GM10266 (cell line): ENCODE data around the gene STARD6.

ENCODE experiments used
- DNase-seq: peaks from one replicate; pipeline ENCODE4 v3.0.0; 2012; ENCODE audit errors: extremely low spot score
- CTCF ChIP-seq: IDR thresholded peaks from 2 replicates; pipeline ENCODE4 v1.5.1; 2012; ENCODE audit warnings: mild to moderate bottlenecking, low read depth; ENCODE audit not compliant: control insufficient read depth, insufficient read depth; ENCODE audit errors: missing control alignments

STARD6 gene

GRCh38 chr18:54335638-54336173, 22.0 kb downstream of the STARD6 start:
- DNase-seq, result no peak
- no peak for TF ChIP-seq CTCF

- TF ChIP-seq CTCF, result peak; percentile 6
- DNase-seq, result no peak
These were observed 26.7 kb downstream of the STARD6 start for GRCh38 chr18:54330768-54331548.

- DNase-seq, result no peak
- TF ChIP-seq CTCF, result no peak
These were observed 27.9 kb downstream of the STARD6 start for GRCh38 chr18:54329787-54330186.

GRCh38 chr18:54327818-54328217, 29.8 kb downstream of the STARD6 start:
- TF ChIP-seq CTCF, result no peak
- DNase-seq, result no peak

- no peak for DNase-seq
- TF ChIP-seq CTCF, result no peak
These were observed 33.7 kb downstream of the STARD6 start for GRCh38 chr18:54323970-54324369.

GRCh38 chr18:54323561-54323960, 34.1 kb downstream of the STARD6 start:
- DNase-seq, result no peak
- no peak for TF ChIP-seq CTCF
